Forelimb muscle (tissue), 1 donor: ENCODE measurements around the gene ARL8A. TPM values are rescaled to one million over a fixed set of nuclear protein-coding genes. Genes with fewer than 3 reads are reported as not detected.

ENCODE experiments used
- DNase-seq: peaks from one replicate; pipeline ENCODE4 v3.0.0-alpha.2; 2013; ENCODE audit warnings: low read depth
- polyA plus RNA-seq: library from polyadenylated mRNA; unstranded; fragments of 120-200 nt; gene quantifications from one replicate; pipeline ENCODE4 v1.2.1, GENCODE V29; 2013; ENCODE audit not compliant: insufficient read length

Gene ARL8A
- polyA plus RNA-seq, 1 donor = 40.1 TPM

DNA sequence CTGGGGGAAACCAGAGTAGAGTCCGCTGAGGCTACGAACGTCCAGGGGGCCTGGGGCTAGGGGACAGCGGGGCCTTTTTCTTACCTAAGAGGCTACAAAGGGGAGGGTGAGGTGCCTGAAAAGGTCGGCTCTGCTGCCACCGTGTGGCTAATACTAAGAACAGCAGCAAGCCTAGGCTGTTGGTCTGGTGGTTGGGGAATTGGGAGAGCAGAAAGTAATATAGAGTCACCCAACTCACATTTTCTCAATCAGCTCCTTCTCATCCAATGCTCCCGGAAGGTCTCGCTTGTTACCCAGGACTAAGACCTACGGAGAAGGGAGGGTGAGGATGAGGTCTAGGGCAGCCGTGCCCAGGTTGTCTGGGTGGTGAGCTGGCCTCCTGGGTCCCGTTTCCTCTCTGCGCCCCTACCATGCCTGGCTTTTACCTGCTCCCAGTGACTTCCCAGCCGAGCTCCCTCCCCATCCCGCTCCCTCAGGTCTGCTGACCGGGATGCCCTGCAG lies 9.3 kb downstream of the ARL8A start:
- no peak for DNase-seq

DNA sequence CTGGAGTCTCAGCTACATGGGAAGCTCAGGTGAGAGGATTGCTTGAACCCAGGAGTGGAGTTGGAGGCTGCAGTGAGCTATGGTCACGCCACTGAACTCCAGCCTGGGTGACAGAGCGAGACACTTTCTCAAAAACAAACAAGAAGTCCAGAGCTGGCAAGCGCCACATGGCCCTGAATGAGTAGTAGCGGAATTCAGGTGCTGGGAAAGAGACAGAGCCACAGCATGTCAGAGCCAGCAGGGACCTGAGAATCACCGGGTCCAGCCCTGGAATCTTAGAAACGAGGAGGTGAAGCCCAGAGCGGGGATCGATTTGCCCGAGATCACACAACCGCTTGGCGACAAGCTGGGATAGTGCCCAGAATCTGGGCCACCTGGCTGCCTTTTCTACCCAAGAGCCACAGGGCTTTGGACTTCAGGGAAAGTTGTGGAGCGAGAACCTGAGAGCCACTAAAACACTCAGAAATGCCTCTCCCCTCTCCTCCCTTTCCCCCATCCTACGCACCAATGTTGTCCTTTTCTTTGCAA lies 9.8 kb downstream of the ARL8A start:
- no peak for DNase-seq

DNA sequence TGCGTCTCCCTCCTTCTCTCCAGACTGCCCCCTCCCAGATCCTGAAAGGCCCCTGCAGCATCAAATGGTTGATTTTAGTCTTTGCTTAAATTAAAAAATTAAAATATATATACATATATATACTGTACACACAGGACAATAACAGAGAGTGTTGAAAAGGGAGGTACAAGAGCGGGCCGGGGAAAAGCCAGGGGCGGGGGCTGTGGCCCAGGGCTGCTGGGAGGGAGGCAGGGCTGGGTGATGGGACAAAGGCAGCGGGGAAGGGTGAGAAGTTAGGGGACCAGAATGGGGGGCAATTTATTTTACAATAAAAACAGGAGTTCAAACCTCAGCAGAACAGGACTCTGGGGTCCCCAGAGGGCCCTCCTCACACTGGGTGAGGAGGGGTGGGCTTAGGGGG lies 10.5 kb downstream of the ARL8A start:
- DNase-seq = no peak

DNA sequence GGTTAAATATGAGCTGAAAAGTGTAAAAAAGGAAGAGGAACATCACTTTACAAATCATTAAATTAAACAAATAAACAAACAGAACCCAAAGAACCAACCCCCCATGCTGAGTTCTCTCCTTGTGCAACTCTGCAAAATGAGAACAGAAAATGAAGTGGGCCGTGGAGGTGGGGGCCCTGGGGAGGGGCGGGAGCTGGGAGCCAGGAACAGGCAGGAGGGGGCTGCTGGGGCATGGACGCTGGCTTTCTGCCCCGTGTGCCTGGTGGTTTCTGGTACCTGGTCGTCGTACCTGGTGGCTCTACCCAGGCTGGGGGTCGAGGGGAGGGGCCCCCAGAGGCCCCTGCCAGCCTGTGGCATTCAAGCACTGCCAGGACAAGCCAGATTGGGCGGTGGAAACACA lies 11.0 kb downstream of the ARL8A start:
- DNase-seq = no peak

DNA sequence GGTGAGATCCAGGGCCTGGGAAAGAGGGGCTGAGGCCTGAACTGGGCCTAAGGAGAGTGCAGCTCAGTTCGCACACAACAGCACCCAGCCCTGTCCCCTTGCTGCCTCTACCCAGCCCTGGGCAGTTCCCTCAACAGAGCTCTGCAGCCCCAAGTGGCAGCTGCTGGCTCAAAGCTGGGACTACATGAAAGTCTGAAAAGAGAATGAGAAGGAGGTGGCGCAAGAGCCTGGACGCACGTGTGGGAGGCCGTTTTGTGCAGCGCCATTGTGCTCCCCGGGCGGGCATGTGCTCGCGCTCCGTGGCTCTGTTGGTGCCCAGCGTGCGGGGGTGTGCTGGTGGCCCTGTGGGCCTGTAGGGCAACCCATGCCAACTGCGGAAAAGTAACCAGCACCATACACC lies 11.5 kb downstream of the ARL8A start:
- DNase-seq = no peak

GRCh38 chr1:202131956-202132821 lies 12.3 kb downstream of the ARL8A start:
- no peak for DNase-seq

DNA sequence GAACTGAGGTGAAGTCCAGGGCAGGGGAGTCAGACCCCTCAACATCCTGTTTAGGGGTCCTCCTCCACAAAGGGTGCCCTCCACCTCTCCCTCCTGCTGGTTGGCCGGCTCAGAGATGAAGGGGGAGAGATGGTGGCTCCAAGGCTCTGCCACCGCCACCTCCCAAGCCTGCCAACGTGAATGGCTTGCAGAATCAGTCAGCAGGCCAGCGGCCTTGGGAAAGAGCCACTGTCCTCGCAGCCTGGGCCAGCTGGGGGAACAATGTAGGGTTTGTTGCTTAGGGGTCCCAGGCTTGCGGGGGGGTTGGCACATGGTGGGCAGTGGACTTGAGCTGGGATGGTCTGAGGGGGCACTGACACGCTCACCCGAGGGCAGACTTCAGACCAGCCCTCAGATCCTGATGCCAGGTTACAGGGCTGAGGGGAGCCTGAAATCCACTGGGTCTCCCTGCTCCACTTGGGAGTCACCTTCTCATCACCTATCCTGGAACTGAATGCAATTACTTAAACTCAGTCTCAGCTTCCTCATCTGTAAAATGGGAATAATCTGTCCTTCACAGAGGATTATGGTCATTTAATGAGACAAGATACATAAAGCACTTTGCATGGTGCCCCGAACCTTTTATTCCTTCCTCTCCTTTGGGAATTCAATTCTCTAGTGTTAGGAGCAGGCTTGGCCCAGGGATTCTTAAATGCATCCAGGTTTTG lies 13.6 kb downstream of the ARL8A start:
- DNase-seq = no peak

DNA sequence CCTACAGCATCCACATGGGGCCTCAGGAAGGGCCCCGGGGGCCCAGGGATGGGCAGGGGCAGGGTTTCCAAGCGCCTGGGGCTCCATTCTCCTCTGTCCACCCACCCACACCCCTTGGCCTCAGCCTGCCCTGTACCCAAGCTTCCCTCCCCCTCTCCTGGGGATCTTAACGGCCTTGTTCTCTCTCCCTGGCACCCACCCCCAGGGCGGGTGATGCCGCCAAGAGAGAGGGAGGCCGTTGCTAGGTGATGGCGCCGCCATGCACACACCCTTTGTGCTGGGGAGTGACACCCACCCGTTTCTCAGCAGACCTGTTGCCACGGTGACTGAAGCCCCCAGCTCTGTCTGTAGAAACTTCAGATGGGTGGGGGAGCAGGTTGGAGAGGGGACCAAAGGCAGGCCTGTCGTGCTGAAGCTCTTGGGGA lies 14.2 kb downstream of the ARL8A start:
- no peak for DNase-seq

DNA sequence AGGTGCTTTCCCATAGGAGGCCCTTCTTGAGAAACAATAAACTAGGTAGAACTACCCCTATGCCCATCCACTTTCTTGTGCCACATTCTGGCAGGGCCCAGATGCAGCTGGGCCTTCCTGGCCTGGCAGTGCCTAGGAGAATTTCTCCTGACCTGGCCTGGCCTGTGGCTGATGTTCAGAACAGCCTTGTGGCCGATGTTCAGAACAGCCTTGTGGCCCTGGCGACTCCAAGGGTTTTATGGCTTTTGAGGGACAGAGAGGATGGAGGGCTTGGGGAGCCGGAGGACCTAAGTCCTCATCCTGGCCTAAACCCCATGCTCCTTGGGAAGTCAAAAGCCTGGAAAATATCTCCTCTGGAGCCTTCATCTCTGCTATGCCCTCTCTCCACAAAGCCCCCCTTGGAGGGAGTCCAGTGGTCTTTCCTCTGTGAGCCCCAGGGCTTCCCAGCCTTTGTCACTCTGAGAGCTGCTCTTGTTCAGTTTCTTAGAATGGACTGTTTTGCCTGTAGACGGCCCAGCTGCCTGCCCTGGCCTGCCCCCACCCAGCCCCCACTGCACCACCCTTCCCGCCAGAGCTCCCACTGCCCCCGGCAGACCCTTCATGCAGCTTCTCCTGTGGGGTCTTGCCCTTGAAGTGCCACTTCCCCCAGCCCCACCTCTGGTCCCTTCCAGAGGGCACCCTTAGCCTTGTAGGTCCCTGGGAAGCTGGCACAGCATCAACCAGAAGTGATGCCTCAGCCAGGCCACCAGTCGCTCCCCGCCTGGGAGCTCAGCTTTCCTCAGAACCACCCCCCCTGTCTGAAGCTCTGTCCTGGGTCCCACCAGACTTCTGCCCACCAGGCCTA lies 14.9 kb downstream of the ARL8A start:
- no peak for DNase-seq

DNA sequence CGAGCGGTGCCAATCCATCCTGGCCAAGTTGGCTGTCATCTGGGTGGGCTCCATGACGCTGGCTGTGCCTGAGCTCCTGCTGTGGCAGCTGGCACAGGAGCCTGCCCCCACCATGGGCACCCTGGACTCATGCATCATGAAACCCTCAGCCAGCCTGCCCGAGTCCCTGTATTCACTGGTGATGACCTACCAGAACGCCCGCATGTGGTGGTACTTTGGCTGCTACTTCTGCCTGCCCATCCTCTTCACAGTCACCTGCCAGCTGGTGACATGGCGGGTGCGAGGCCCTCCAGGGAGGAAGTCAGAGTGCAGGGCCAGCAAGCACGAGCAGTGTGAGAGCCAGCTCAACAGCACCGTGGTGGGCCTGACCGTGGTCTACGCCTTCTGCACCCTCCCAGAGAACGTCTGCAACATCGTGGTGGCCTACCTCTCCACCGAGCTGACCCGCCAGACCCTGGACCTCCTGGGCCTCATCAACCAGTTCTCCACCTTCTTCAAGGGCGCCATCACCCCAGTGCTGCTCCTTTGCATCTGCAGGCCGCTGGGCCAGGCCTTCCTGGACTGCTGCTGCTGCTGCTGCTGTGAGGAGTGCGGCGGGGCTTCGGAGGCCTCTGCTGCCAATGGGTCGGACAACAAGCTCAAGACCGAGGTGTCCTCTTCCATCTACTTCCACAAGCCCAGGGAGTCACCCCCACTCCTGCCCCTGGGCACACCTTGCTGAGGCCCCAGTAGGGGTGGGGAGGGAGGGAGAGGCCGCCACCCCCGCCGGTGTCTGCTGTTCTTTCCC lies 16.5 kb downstream of the ARL8A start:
- DNase-seq = no peak

- no peak for DNase-seq
Observed at GRCh38 chr1:202127061-202127460, 17.5 kb downstream of the ARL8A start.

GRCh38 chr1:202126426-202126825 lies 18.1 kb downstream of the ARL8A start:
- DNase-seq = no peak

DNA sequence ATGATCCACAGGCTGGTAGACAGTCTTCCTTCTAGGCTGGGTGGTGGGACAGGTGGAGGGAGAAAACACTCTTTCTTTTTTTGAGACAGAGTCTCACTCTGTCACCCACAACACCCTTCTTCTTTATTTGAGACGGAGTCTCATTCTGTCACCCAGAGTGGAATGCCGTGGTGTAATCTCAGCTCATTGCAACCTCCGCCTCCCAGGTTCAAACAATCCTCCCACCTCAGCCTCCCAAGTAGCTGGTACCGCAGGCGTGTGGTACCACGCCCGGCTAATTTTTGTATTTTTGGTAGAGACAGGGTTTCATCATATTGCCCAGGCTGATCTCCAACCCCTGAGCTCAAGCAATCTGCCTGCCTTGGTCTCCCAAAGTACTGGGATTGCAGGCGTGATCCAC lies 18.9 kb downstream of the ARL8A start:
- DNase-seq = no peak

DNA sequence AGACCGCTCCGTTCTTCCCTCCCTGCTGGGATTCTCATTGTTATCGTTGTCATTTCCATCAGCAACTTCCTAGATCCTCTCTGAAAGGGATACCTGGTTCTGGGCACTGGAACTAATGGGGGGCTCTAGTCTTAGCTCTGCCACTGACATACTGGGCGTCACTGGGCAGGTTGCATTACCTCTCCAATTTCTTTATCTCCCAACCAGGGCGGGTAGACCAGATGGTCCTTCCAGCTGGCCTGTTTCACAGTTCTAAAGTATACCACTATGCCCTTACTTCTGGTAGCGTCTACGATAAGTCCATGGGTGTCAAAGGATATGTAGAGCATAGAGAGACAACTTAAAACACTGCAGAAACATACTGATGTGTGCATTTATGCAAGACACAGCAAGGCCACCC lies 20.4 kb downstream of the ARL8A start:
- no peak for DNase-seq

- DNase-seq = no peak
Observed at GRCh38 chr1:202123336-202123813, 21.2 kb downstream of the ARL8A start.

DNA sequence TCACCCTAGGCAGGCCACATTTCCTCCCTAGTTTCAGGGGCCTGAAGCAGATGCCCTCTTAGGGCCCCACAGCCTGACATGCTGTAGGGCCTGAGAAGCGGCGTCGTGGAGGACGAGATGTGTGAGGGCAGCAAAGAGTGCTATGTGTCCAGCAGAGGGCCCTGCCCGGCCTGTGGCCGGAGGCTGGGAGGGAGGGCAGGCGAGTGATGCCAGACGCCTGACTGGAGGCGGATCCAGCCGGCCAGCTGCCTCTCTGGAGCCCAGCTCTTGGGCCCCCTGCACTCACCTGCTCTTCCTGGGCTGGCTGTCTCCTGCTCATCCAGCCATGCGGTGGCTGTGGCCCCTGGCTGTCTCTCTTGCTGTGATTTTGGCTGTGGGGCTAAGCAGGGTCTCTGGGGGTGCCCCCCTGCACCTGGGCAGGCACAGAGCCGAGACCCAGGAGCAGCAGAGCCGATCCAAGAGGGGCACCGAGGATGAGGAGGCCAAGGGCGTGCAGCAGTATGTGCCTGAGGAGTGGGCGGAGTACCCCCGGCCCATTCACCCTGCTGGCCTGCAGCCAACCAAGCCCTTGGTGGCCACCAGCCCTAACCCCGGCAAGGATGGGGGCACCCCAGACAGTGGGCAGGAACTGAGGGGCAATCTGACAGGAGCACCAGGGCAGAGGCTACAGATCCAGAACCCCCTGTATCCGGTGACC lies 21.8 kb downstream of the ARL8A start, which contains the start of gene GPR37L1:
TSS of gene GPR37L1 (plus strand) at position 279 of the 697 bp plus-strand sequence. CDS start at position 326, 47 bp downstream.
- no peak for DNase-seq

DNA sequence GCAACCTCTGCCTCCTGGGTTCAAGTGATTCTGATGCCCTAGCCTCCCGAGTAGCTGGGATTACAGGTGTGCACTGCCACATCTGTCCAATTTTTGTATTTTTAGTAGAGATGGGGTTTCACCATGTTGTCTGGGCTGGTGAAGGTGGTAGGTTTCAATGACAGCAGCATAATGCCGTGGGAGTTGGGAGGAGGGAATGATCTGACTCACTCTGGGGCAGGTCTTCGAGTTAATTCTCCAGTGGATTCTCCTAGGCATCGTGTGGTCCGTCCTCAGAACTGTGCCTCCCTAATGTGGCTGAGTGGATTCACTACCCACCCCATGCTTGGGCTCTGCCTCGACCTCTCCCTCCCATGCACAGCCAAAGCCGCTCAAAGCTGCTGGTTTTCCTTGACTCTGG lies 23.5 kb downstream of the ARL8A start:
- DNase-seq = no peak

- no peak for DNase-seq
Observed at GRCh38 chr1:202117898-202118371, 26.6 kb downstream of the ARL8A start.

DNA sequence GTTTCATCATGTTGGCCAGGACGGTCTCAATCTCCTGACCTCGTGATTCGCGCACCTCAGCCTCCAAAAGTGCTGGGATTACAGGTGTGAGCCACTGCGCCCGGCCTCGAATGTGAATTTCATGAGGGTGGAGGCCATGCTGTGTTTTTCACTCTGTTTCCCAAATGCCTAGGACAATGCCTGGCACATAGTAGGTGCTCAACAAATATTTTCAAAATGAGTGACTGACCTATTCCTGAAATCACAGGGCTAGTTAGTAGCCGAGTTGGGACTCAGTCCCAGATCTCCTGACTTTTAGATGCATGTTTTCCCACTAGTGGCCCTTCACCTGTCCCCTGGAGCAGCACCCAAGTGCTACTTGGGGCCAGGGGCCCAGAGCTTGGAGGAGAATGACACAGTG lies 28.2 kb downstream of the ARL8A start:
- DNase-seq = no peak
